Bronchial epithelial cell (primary cell): ENCODE data around the gene UHRF2. TPM values are rescaled to one million over a fixed set of nuclear protein-coding genes. Genes with fewer than 3 reads are reported as not detected.

ENCODE experiments used
- DNase-seq: peaks from one replicate; pipeline ENCODE4 v3.0.0-alpha.2; 2010; ENCODE audit warnings: low read depth
- FAIRE-seq: peaks from 2 replicates; lab custom pipeline; 2011; peaks lifted over from hg19 to GRCh38; lab: Jason Lieb, UNC
- H3K27me3 ChIP-seq: 2 replicates; pipeline ENCODE4 v1.5.1; 2011; ENCODE audit warnings: low read length; ENCODE audit not compliant: control insufficient read depth, insufficient read depth
- H3K36me3 ChIP-seq: 2 replicates; pipeline ENCODE4 v1.5.1; 2011; ENCODE audit warnings: low read length; ENCODE audit not compliant: control insufficient read depth, insufficient read depth
- H3K4me3 ChIP-seq: 2 replicates; pipeline ENCODE4 v1.5.1; 2011; ENCODE audit warnings: mild to moderate bottlenecking, low read depth, low read length, control low read depth
- CTCF ChIP-seq: IDR thresholded peaks from 2 replicates; pipeline ENCODE4 v1.5.1; 2011; ENCODE audit warnings: mild to moderate bottlenecking, moderate library complexity, low read length, control low read depth, inconsistent platforms; ENCODE audit not compliant: insufficient read depth, severe bottlenecking
- total RNA-seq: library from RNA; depleted of rRNA; stranded (reverse); fragments of >200 nt; gene quantifications from 2 replicates; pipeline ENCODE4 v1.2.1, GENCODE V29; 2014

UHRF2 gene
- total RNA-seq, 1 donor from 2014 or later: 49.5 TPM

DNA sequence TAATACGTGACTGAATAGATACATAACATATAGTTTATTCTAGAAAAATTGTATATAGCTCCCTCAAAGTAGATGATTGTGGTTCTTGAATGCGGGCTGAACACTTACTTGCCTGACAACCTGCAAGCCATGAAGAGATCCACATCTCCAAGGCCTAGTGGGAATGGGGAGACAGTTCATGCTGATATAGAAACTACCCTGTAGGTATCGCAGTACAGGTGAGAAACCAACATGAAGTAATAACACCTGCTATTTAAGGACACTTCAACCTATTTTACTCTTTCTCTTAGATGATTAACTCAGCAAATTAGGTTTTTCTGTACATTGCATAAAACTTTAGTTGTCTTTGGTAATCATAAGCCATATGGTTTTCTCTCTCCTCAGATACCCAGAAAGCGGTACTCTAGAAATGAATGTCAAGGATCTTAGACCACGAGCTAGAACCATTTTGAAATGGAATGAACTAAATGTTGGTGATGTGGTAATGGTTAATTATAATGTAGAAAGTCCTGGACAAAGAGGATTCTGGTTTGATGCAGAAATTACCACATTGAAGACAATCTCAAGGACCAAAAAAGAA lies 47.3 kb downstream of the UHRF2 start:
- no peak for DNase-seq
- H3K36me3 ChIP-seq: no peaks in the 10 kb centered on the region
- no peak for TF ChIP-seq CTCF
- FAIRE-seq: no peak
- no peak overlapping the region for H3K4me3 ChIP-seq
- H3K27me3 ChIP-seq: no peaks in the 10 kb centered on the region

GRCh38 chr9:6461619-6462018 lies 48.6 kb downstream of the UHRF2 start:
- no peak for FAIRE-seq
- no peak for TF ChIP-seq CTCF
- Histone ChIP-seq H3K36me3 (no peaks in the 10 kb centered on the region), H3K4me3 (no peak overlapping the region), H3K27me3 (no peaks in the 10 kb centered on the region)
- DNase-seq: no peak

- FAIRE-seq (no peak), DNase-seq (peak; percentile 55)
- TF ChIP-seq CTCF: no peak
- Histone ChIP-seq H3K4me3 (no peak overlapping the region), H3K36me3 (peaks cover 2% of the 10 kb centered on the region), H3K27me3 (no peaks in the 10 kb centered on the region)
These were observed 54.1 kb downstream of the UHRF2 start for GRCh38 chr9:6467006-6467625.

- TF ChIP-seq CTCF: no peak
- DNase-seq (no peak), FAIRE-seq (no peak)
- H3K4me3 ChIP-seq: no peak overlapping the region
- peaks cover 2% of the 10 kb centered on the region for H3K36me3 ChIP-seq
- no peaks in the 10 kb centered on the region for H3K27me3 ChIP-seq
These were observed 58.3 kb downstream of the UHRF2 start for GRCh38 chr9:6471231-6471850.

GRCh38 chr9:6473151-6473550 lies 60.2 kb downstream of the UHRF2 start:
- no peak for FAIRE-seq
- peaks cover 2% of the 10 kb centered on the region for H3K36me3 ChIP-seq

More at GRCh38 chr9:6473151-6473550, 60.2 kb downstream of the UHRF2 start:
- Histone ChIP-seq H3K4me3 (no peak overlapping the region), H3K27me3 (no peaks in the 10 kb centered on the region)
- no peak for TF ChIP-seq CTCF
- DNase-seq: no peak
